ENCODE measurements around the gene ANXA6. TPM values are rescaled to one million over a fixed set of nuclear protein-coding genes. Genes with fewer than 3 reads are reported as not detected.

The ANXA6 gene
- total RNA-seq, 1 donor from 2014 or later, result 197 TPM

DNA sequence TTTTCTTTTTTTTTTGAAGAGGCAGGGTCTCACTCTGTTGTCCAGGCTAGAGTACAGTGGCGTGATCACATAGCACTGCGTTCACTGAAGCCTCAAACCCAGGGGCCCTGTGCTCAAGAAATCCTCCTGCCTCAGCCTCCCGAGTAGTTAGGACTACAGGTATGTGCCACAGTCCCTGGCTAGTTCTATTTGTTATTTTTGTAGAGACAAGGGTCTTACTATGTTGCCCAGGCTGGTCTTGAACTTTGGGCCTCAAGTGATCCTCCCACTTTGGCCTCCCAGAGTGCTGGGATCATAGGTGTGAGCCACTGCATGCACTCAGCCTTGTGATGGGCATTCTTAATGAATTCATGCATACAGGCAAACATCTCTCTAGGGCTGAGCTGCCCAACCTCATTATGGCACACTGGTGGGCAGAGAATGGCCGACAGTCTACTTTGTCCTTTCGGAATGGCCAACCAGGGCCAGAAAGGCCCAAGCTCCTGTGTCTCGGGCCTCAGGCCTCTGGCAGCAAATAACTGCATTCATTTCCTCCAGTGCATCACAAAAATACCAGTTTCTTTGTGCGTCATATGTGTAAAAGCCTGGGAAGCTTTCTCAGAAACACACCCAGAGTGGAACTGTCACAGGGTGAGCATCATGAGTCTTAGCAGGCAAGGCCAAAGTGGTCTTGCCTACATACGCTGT, 27.2 kb downstream of the ANXA6 start:
- TF ChIP-seq, protein P1, sequence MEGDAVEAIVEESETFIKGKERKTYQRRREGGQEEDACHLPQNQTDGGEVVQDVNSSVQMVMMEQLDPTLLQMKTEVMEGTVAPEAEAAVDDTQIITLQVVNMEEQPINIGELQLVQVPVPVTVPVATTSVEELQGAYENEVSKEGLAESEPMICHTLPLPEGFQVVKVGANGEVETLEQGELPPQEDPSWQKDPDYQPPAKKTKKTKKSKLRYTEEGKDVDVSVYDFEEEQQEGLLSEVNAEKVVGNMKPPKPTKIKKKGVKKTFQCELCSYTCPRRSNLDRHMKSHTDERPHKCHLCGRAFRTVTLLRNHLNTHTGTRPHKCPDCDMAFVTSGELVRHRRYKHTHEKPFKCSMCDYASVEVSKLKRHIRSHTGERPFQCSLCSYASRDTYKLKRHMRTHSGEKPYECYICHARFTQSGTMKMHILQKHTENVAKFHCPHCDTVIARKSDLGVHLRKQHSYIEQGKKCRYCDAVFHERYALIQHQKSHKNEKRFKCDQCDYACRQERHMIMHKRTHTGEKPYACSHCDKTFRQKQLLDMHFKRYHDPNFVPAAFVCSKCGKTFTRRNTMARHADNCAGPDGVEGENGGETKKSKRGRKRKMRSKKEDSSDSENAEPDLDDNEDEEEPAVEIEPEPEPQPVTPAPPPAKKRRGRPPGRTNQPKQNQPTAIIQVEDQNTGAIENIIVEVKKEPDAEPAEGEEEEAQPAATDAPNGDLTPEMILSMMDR (IDR thresholded peaks at IDR 0.05; ENCODE audit: unreplicated experiment), result no peak
- Mint-ChIP-seq H3K4me1 (no peaks in the 10 kb centered on the region), H3K27me3 (ENCODE audit: low read depth) (no peaks in the 10 kb centered on the region), H3K9me3 (no peaks in the 10 kb centered on the region), H3K4me3 (no peak overlapping the region), H3K36me3 (peaks cover 66% of the 10 kb centered on the region), H3K27ac (no peak overlapping the region)
- DNase-seq (ENCODE audit: low spot score in 2 of 2, unreplicated experiment in 2 of 2), result no peak

DNA sequence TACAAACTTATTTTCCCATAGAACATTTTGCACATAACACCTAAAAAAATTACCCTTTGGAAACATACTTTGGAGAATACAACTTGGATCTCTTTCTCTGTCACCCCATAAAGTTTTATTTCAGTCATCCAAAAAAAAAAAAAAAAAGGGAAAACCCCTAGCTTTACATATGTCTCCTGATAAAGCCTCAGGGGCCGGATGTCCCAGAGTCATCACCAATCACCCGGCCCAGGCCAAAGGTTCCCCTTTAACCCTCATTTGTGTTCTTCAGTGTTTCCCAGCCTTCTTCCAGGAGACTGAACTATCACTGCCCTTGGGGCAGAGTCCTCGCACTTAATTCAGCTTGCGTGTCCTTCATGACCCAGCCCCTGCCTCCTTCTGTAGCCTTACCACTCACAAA, 28.8 kb downstream of the ANXA6 start:
- Mint-ChIP-seq H3K27me3 (ENCODE audit: low read depth) (no peaks in the 10 kb centered on the region), H3K36me3 (peaks cover 64% of the 10 kb centered on the region), H3K4me1 (no peaks in the 10 kb centered on the region), H3K9me3 (no peaks in the 10 kb centered on the region), H3K27ac (no peak overlapping the region), H3K4me3 (no peak overlapping the region)
- no peak for DNase-seq (ENCODE audit: low spot score in 2 of 2, unreplicated experiment in 2 of 2)
- TF ChIP-seq, protein P1 (IDR thresholded peaks at IDR 0.05; ENCODE audit: unreplicated experiment), result no peak

DNA sequence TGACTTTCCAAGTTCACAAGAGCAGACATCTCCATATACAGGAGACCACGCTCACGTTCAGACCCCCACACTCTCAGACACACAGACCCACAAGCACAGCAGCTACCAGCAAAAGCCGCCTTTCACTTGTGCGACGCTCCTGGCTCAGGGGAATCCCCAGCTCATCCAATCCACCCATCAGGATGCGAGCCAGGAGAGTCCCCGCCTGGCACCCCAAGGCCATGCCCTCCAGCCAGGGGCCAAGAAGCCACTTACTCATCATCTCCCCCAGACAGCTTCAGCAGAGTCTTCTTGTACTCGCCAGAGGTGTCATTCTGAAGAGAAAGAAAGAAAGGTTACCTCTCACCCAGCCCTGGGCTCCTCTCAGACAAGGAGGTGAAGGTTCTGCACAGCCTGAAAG, 29.7 kb downstream of the ANXA6 start:
- H3K9me3 Mint-ChIP-seq, result no peaks in the 10 kb centered on the region
- peaks cover 57% of the 10 kb centered on the region for H3K36me3 Mint-ChIP-seq
- no peaks in the 10 kb centered on the region for H3K4me1 Mint-ChIP-seq
- H3K4me3 Mint-ChIP-seq, result no peak overlapping the region
- no peak for DNase-seq (ENCODE audit: low spot score in 2 of 2, unreplicated experiment in 2 of 2)
- no peaks in the 10 kb centered on the region for H3K27me3 Mint-ChIP-seq (ENCODE audit: low read depth)
- TF ChIP-seq, protein P1 (IDR thresholded peaks at IDR 0.05; ENCODE audit: unreplicated experiment), result no peak
- H3K27ac Mint-ChIP-seq, result no peak overlapping the region

DNA sequence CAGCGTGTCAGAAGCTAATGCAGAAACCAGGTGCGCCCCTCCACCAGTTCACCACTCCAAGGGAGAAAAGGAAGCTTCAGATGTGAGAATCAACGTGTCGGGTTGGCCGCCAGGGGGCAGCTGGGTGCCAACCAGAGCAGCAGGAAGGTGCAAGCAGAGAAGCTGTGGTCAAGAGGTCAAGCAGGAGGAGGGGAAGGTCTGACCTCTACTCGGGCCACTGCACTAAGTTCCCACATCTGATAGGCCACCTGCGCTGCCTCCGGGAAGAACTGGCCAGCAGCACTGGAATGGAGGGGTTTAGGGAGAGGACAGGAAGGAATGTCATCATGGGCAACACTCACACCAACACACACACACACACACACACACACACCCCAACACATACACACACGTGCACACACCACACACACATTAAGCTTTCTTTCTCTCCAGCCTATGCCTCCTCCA, 31.4 kb downstream of the ANXA6 start:
- H3K36me3 Mint-ChIP-seq, result peaks cover 52% of the 10 kb centered on the region
- H3K9me3 Mint-ChIP-seq, result no peaks in the 10 kb centered on the region
- DNase-seq (ENCODE audit: low spot score in 2 of 2, unreplicated experiment in 2 of 2), result peak in 1 of 2 experiments; percentile 65
- H3K4me3 Mint-ChIP-seq, result no peak overlapping the region
- TF ChIP-seq, protein P1 (IDR thresholded peaks at IDR 0.05; ENCODE audit: unreplicated experiment), result peak; percentile 85
- H3K27me3 Mint-ChIP-seq (ENCODE audit: low read depth), result no peaks in the 10 kb centered on the region
- no peaks in the 10 kb centered on the region for H3K4me1 Mint-ChIP-seq
- no peak overlapping the region for H3K27ac Mint-ChIP-seq

DNA sequence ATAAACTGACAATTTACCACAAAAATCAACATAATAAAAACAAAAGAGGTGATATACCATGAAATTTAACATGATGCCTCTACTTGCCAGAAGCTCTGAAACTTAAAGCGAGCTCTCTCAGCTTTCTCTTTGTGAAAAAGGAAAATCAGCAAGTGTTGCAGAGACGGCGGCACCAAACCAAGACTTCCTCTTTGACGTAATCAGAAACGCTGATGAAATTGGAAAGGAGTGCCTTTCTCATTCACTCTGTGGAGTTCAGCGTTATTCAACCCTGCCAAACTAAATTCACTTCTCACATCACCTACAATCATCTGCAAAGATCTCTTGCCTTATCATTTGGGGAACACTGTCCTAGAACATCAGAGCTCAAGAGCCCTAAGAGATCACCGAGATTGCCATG, 32.2 kb downstream of the ANXA6 start:
- Mint-ChIP-seq H3K9me3 (no peaks in the 10 kb centered on the region), H3K4me3 (no peak overlapping the region), H3K4me1 (no peaks in the 10 kb centered on the region), H3K27me3 (ENCODE audit: low read depth) (no peaks in the 10 kb centered on the region), H3K27ac (no peak overlapping the region), H3K36me3 (peaks cover 50% of the 10 kb centered on the region)
- no peak for DNase-seq (ENCODE audit: low spot score in 2 of 2, unreplicated experiment in 2 of 2)
- TF ChIP-seq, protein P1 (IDR thresholded peaks at IDR 0.05; ENCODE audit: unreplicated experiment), result no peak

All from mesothelial cell of epicardium (in vitro differentiated cells).